Adipocyte (in vitro differentiated cells): ENCODE measurements around the gene CDKN2A.

Source experiments
- DNase-seq: peaks from one replicate; pipeline ENCODE4 v3.0.0-alpha.2; 2015; ENCODE audit warnings: low read depth
- H3K27me3 ChIP-seq: replicated peaks from 2 replicates; pipeline ENCODE4 v1.7.0; 2013; ENCODE audit warnings: mild to moderate bottlenecking, low read length, moderate library complexity; ENCODE audit not compliant: control insufficient read depth, insufficient read depth
- H3K36me3 ChIP-seq: 2 replicates; pipeline ENCODE4 v1.7.0; 2013; ENCODE audit warnings: low read length, mild to moderate bottlenecking, moderate library complexity; ENCODE audit not compliant: control insufficient read depth, insufficient read depth, severe bottlenecking
- H3K4me1 ChIP-seq: 2 replicates; pipeline ENCODE4 v1.7.0; 2013; ENCODE audit warnings: mild to moderate bottlenecking, low read length, moderate library complexity; ENCODE audit not compliant: control insufficient read depth, insufficient read depth
- H3K4me3 ChIP-seq: 2 replicates; pipeline ENCODE4 v1.7.0; 2013; ENCODE audit warnings: mild to moderate bottlenecking, low read length, moderate library complexity
- H3K9ac ChIP-seq: 2 replicates; pipeline ENCODE4 v1.7.0; 2013; ENCODE audit warnings: mild to moderate bottlenecking, low read length, moderate library complexity
- H3K9me3 ChIP-seq: 2 replicates; pipeline ENCODE4 v1.7.0; 2013; ENCODE audit warnings: mild to moderate bottlenecking, low read length, moderate library complexity; ENCODE audit not compliant: control insufficient read depth

The CDKN2A gene

DNA sequence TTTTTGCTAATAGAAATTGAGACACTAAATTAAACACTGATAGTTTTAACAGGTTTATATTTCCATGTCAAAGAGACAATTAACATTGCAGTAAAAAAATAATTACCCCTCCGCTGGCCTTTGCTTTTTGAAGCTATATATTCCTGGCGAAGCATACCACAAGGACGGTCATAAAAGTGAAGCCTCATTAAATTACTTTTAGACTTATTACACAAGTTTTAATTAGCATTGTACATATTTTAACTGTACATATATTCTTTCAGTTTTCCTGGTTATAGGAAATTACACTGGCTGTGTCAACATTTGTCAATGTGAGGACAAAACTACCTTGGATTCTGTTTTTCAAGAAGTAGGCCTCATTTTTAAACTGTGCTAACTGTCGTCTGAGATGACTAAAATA, 1.2 kb downstream of the CDKN2A start:
- H3K4me3 ChIP-seq = peak overlapping the region; percentile 98
- H3K9me3 ChIP-seq = no peaks in the 10 kb centered on the region
- H3K27me3 ChIP-seq = no peaks in the 10 kb centered on the region

GRCh38 chr9:21991072-21991959, 2.9 kb downstream of the CDKN2A start:
- H3K4me3 ChIP-seq = no peak overlapping the region
- H3K27me3 ChIP-seq = no peaks in the 10 kb centered on the region

More for the DNA sequence above, 1.2 kb downstream of the CDKN2A start:
- H3K36me3 ChIP-seq = no peaks in the 10 kb centered on the region
- H3K4me1 ChIP-seq = peaks cover 48% of the 10 kb centered on the region
- H3K9ac ChIP-seq = peak overlapping the region; percentile 87
- DNase-seq = no peak

DNA sequence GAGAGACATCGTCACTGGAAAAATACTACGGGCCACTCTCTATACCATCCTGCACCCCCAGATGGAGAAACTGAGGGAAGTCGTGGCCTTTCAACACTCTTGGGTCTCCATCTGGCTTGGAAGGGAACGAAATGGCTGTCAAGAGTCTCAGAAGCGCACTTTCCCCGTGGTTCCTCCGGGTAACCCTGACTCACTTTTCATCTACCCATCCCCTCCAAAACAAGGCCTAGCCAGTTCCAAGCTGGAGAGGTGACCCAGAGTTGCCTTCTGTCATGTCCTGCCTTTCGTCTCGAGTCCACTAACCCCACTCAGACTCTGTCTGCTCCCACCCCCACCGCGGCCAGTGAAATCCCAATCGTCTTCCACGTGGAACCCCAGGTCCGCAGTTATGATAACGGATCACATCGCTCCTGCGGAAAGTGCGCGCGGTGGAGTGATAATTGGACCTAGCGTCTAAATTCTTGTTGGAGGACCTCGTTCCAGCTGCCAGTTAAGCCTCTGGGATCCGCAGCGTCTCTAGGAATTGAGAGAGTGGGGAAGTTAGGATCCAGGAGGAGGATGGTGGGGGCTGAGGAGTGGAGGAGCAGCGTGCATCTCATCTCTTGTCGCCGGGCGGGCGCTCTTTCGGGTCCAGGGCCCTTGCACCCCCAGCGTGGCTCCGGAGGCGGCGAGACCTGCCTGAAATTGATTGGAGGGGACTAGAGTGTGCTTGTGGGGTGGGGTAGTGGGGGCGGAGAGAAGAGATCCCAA, 4.6 kb downstream of the CDKN2A start:
- no peak for DNase-seq
- no peaks in the 10 kb centered on the region for H3K36me3 ChIP-seq
- no peak overlapping the region for H3K9ac ChIP-seq
- peaks cover 51% of the 10 kb centered on the region for H3K4me1 ChIP-seq
- H3K27me3 ChIP-seq = no peaks in the 10 kb centered on the region
- H3K4me3 ChIP-seq = peak overlapping the region; percentile 56
- H3K9me3 ChIP-seq = no peaks in the 10 kb centered on the region

More at GRCh38 chr9:21991072-21991959, 2.9 kb downstream of the CDKN2A start:
- DNase-seq = no peak
- Histone ChIP-seq H3K36me3 (no peaks in the 10 kb centered on the region), H3K9ac (no peak overlapping the region), H3K9me3 (no peaks in the 10 kb centered on the region), H3K4me1 (peaks cover 57% of the 10 kb centered on the region)

- no peak for DNase-seq
- Histone ChIP-seq H3K9ac (peak overlapping the region; percentile 87), H3K4me3 (peak overlapping the region; percentile 81), H3K9me3 (no peaks in the 10 kb centered on the region), H3K27me3 (no peaks in the 10 kb centered on the region), H3K36me3 (no peaks in the 10 kb centered on the region), H3K4me1 (peaks cover 45% of the 10 kb centered on the region)
Measured at GRCh38 chr9:21988056-21988990, 5.9 kb downstream of the CDKN2A start.

- DNase-seq = no peak
- Histone ChIP-seq H3K4me1 (peaks cover 45% of the 10 kb centered on the region), H3K9me3 (no peaks in the 10 kb centered on the region), H3K27me3 (no peaks in the 10 kb centered on the region), H3K36me3 (no peaks in the 10 kb centered on the region), H3K4me3 (no peak overlapping the region), H3K9ac (no peak overlapping the region)
Measured at GRCh38 chr9:21985964-21986667, 8.1 kb downstream of the CDKN2A start.

DNA sequence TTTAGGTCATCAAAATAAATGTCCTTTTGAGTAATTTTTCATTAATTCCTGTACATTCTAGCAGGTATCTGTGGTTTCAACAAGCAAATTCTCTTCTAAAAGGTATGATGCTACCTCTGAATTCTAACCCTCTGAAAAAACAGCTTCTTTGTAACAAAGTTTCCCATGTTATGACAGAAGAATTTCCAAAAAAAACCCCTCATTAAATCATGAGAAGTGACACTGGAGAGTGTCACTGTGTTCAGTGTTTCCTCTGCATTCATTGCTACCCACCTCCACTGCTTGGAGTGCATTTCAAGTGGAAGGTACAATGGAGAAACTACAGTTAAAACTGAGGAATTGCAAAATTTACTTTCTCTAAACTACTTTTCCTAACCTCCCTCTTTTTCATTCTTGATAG, 10.1 kb downstream of the CDKN2A start:
- Histone ChIP-seq H3K9me3 (no peaks in the 10 kb centered on the region), H3K9ac (no peak overlapping the region), H3K4me1 (peaks cover 29% of the 10 kb centered on the region), H3K27me3 (peaks cover 5% of the 10 kb centered on the region), H3K36me3 (no peaks in the 10 kb centered on the region), H3K4me3 (no peak overlapping the region)
- no peak for DNase-seq

DNA sequence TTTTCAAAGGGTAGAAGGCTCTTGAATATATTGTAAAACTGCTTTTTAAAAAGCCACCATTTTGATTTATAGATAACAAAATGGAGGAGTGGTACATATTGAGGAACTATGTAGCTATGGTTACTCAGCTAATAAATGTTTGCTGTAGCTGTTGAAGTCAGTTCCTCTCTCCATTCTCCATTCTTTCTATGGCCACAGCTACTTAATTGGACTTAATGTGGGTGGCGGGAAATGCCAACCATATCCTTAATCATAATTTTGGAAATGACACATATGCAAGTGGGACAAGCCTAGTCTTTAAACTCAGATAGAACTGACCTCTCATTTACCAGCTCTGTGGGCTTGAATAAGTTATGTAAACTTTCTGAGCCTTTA, 10.6 kb downstream of the CDKN2A start:
- Histone ChIP-seq H3K4me1 (peaks cover 26% of the 10 kb centered on the region), H3K9me3 (no peaks in the 10 kb centered on the region), H3K9ac (no peak overlapping the region), H3K36me3 (no peaks in the 10 kb centered on the region), H3K4me3 (no peak overlapping the region), H3K27me3 (peaks cover 9% of the 10 kb centered on the region)
- DNase-seq = no peak

- Histone ChIP-seq H3K36me3 (no peaks in the 10 kb centered on the region), H3K4me1 (peaks cover 21% of the 10 kb centered on the region), H3K27me3 (peaks cover 10% of the 10 kb centered on the region)
Measured at GRCh38 chr9:21982861-21983560, 11.2 kb downstream of the CDKN2A start.

GRCh38 chr9:21982391-21982790, 11.8 kb downstream of the CDKN2A start:
- Histone ChIP-seq H3K4me3 (no peak overlapping the region), H3K4me1 (peaks cover 16% of the 10 kb centered on the region), H3K9me3 (no peaks in the 10 kb centered on the region), H3K9ac (no peak overlapping the region), H3K36me3 (no peaks in the 10 kb centered on the region), H3K27me3 (peaks cover 15% of the 10 kb centered on the region)
- DNase-seq = no peak

More at GRCh38 chr9:21982861-21983560, 11.2 kb downstream of the CDKN2A start:
- Histone ChIP-seq H3K4me3 (no peak overlapping the region), H3K9me3 (no peaks in the 10 kb centered on the region), H3K9ac (no peak overlapping the region)
- no peak for DNase-seq

DNA sequence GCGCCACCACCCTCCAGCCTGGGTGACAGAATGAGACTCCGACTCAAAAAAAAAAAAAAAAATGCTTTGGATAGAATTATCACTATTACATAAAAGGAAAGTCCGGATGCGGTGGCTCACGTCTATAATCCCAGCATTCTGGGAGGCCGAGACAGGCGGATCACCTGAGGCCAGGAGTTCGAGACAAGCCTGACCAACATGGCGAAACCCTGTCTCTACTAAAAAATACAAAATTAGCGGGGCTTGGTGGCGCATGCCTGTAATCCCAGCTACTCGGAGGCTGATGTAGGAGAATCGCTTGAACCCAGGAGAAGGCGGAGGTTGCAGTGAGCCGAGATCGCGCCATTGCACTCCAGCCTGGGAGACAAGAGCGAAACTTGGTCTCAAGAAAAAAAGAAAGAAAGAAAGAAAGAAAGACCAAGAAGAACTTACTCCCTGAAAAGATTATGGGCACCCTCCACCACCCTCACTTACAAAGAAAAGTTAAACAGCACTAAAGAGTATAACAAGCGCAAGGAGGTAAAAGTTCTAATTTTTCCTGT, 17.8 kb downstream of the CDKN2A start:
- Histone ChIP-seq H3K9ac (no peak overlapping the region), H3K4me3 (peak overlapping the region; percentile 92), H3K36me3 (no peaks in the 10 kb centered on the region), H3K27me3 (peaks cover 29% of the 10 kb centered on the region), H3K9me3 (no peaks in the 10 kb centered on the region), H3K4me1 (peaks cover 16% of the 10 kb centered on the region)
- no peak for DNase-seq
